Astrocyte (in vitro differentiated cells and primary cell): Measurements from ENCODE around the gene HOXD4. TPM values are rescaled to one million over a fixed set of nuclear protein-coding genes. Genes with fewer than 3 reads are reported as not detected.

Experiments used
- DNase-seq: peaks from one replicate; pipeline ENCODE4 v3.0.0-alpha.2; 2010; ENCODE audit warnings: low read depth
- FAIRE-seq: peaks from 2 replicates; lab custom pipeline; 2011; peaks lifted over from hg19 to GRCh38; lab: Jason Lieb, UNC
- H2AFZ ChIP-seq: 2 replicates; pipeline ENCODE4 v1.6.0; 2012; ENCODE audit warnings: low read depth, low read length, inconsistent platforms
- H3K27ac ChIP-seq: 2 replicates; pipeline ENCODE4 v1.5.1; 2011; ENCODE audit warnings: low read depth, low read length, inconsistent platforms
- H3K27me3 ChIP-seq: 2 replicates; pipeline ENCODE4 v1.6.0; 2011; ENCODE audit warnings: low read length, inconsistent platforms; ENCODE audit not compliant: insufficient read depth
- H3K36me3 ChIP-seq: 2 replicates; pipeline ENCODE4 v1.5.1; 2011; ENCODE audit warnings: low read length, inconsistent platforms; ENCODE audit not compliant: insufficient read depth
- H3K4me1 ChIP-seq: 2 replicates; pipeline ENCODE4 v1.5.1; 2011; ENCODE audit warnings: low read length, inconsistent platforms; ENCODE audit not compliant: insufficient read depth
- H3K4me2 ChIP-seq: 2 replicates; pipeline ENCODE4 v1.6.0; 2012; ENCODE audit warnings: low read length, inconsistent platforms
- H3K4me3 ChIP-seq: 2 replicates; pipeline ENCODE4 v1.5.1; 2011; ENCODE audit warnings: low read depth, mild to moderate bottlenecking, low read length, inconsistent platforms; ENCODE audit not compliant: insufficient read depth
- H3K79me2 ChIP-seq: 2 replicates; pipeline ENCODE4 v1.6.0; 2012; ENCODE audit warnings: mild to moderate bottlenecking, low read length, inconsistent platforms; ENCODE audit not compliant: insufficient read depth
- H3K9ac ChIP-seq: 2 replicates; pipeline ENCODE4 v1.6.0; 2012; ENCODE audit warnings: mild to moderate bottlenecking, low read length, inconsistent platforms
- H3K9me3 ChIP-seq: 2 replicates; pipeline ENCODE4 v1.5.1; 2012; ENCODE audit warnings: low read depth, mild to moderate bottlenecking, low read length, inconsistent platforms; ENCODE audit not compliant: insufficient read depth
- H4K20me1 ChIP-seq: 2 replicates; pipeline ENCODE4 v1.6.0; 2012; ENCODE audit warnings: low read length, inconsistent platforms; ENCODE audit not compliant: insufficient read depth
- H3K27ac Mint-ChIP-seq: one replicate; pipeline ENCODE4 v1.8.0; 2021; ENCODE audit warnings: mild to moderate bottlenecking, mixed read lengths; ENCODE audit not compliant: unreplicated experiment
- H3K27me3 Mint-ChIP-seq: one replicate; pipeline ENCODE4 v1.8.0; 2021; ENCODE audit warnings: low read depth, mixed read lengths; ENCODE audit not compliant: unreplicated experiment
- H3K36me3 Mint-ChIP-seq: one replicate; pipeline ENCODE4 v1.8.0; 2021; ENCODE audit warnings: low read depth, mixed read lengths; ENCODE audit not compliant: unreplicated experiment
- H3K4me1 Mint-ChIP-seq: one replicate; pipeline ENCODE4 v1.8.0; 2021; ENCODE audit warnings: low read depth, mixed read lengths; ENCODE audit not compliant: unreplicated experiment
- H3K4me3 Mint-ChIP-seq: one replicate; pipeline ENCODE4 v1.8.0; 2021; ENCODE audit warnings: mild to moderate bottlenecking, moderate library complexity, mixed read lengths; ENCODE audit not compliant: unreplicated experiment
- H3K9me3 Mint-ChIP-seq: one replicate; pipeline ENCODE4 v1.8.0; 2021; ENCODE audit warnings: mild to moderate bottlenecking, mixed read lengths; ENCODE audit not compliant: unreplicated experiment
- CTCF ChIP-seq: IDR thresholded peaks from 2 replicates; pipeline ENCODE4 v1.5.1; 2011; ENCODE audit warnings: low read depth, mild to moderate bottlenecking, inconsistent platforms, low read length, moderate library complexity; ENCODE audit not compliant: insufficient read depth
- EZH2 ChIP-seq: IDR thresholded peaks from 2 replicates; pipeline ENCODE4 v1.6.1; 2012; ENCODE audit warnings: mild to moderate bottlenecking, low read length, inconsistent platforms; ENCODE audit not compliant: insufficient read depth
- total RNA-seq: library from RNA; stranded (reverse); gene quantifications from 2 replicates; pipeline ENCODE4 v1.2.1, GENCODE V29; 2021

Gene HOXD4
- total RNA-seq, 1 donor from 2014 or later, result not detected

GRCh38 chr2:176193048-176193447, 41.7 kb downstream of the HOXD4 start:
- H3K27me3 ChIP-seq, result peaks cover 48% of the 10 kb centered on the region
- H4K20me1 ChIP-seq, result no peaks in the 10 kb centered on the region
- H3K4me1 Mint-ChIP-seq, result no peaks in the 10 kb centered on the region
- H3K36me3 Mint-ChIP-seq, result no peaks in the 10 kb centered on the region
- peaks cover 7% of the 10 kb centered on the region for H3K4me1 ChIP-seq
- TF ChIP-seq CTCF (no peak), EZH2 (no peak)
- no peaks in the 10 kb centered on the region for H3K9me3 Mint-ChIP-seq
- no peak overlapping the region for H3K9ac ChIP-seq
- no peaks in the 10 kb centered on the region for H3K79me2 ChIP-seq
- no peak overlapping the region for H3K27ac ChIP-seq
- no peak overlapping the region for H3K4me3 Mint-ChIP-seq
- no peaks in the 10 kb centered on the region for H3K9me3 ChIP-seq
- no peak overlapping the region for H3K4me3 ChIP-seq
- no peaks in the 10 kb centered on the region for H3K36me3 ChIP-seq
- no peak overlapping the region for H3K27ac Mint-ChIP-seq
- no peak overlapping the region for H2AFZ ChIP-seq
- FAIRE-seq, result no peak
- peaks cover 59% of the 10 kb centered on the region for H3K27me3 Mint-ChIP-seq
- DNase-seq, result no peak
- H3K4me2 ChIP-seq, result no peak overlapping the region

- Histone ChIP-seq H3K36me3 (no peaks in the 10 kb centered on the region), H3K79me2 (no peaks in the 10 kb centered on the region), H3K4me3 (no peak overlapping the region), H3K27ac (no peak overlapping the region), H3K4me2 (no peak overlapping the region), H3K9ac (no peak overlapping the region), H3K9me3 (no peaks in the 10 kb centered on the region), H2AFZ (no peak overlapping the region), H3K4me1 (no peaks in the 10 kb centered on the region), H3K27me3 (no peaks in the 10 kb centered on the region), H4K20me1 (no peaks in the 10 kb centered on the region)
- Mint-ChIP-seq H3K4me3 (no peak overlapping the region), H3K27ac (no peak overlapping the region), H3K4me1 (no peaks in the 10 kb centered on the region), H3K36me3 (no peaks in the 10 kb centered on the region), H3K9me3 (peaks cover 2% of the 10 kb centered on the region), H3K27me3 (peaks cover 27% of the 10 kb centered on the region)
- FAIRE-seq (no peak), DNase-seq (no peak)
- TF ChIP-seq CTCF (no peak), EZH2 (no peak)
These were observed 48.6 kb downstream of the HOXD4 start for GRCh38 chr2:176199902-176200301.

- Histone ChIP-seq H4K20me1 (no peaks in the 10 kb centered on the region), H3K4me1 (no peaks in the 10 kb centered on the region), H3K27me3 (no peaks in the 10 kb centered on the region), H3K79me2 (no peaks in the 10 kb centered on the region), H3K9me3 (no peaks in the 10 kb centered on the region), H3K27ac (no peak overlapping the region), H3K4me2 (no peak overlapping the region), H2AFZ (no peak overlapping the region), H3K9ac (no peak overlapping the region), H3K4me3 (no peak overlapping the region), H3K36me3 (no peaks in the 10 kb centered on the region)
- Mint-ChIP-seq H3K27me3 (peaks cover 28% of the 10 kb centered on the region), H3K4me3 (no peak overlapping the region), H3K4me1 (no peaks in the 10 kb centered on the region), H3K9me3 (peaks cover 2% of the 10 kb centered on the region), H3K36me3 (no peaks in the 10 kb centered on the region), H3K27ac (no peak overlapping the region)
- FAIRE-seq, result no peak
- no peak for DNase-seq
- TF ChIP-seq EZH2, result no peak
These were observed 49.6 kb downstream of the HOXD4 start for GRCh38 chr2:176200971-176201370.
